Caco-2 (cell line): ENCODE results near the gene SEMA4D. TPM values are rescaled to one million over a fixed set of nuclear protein-coding genes. Genes with fewer than 3 reads are reported as not detected.

Experiments
- BruUV-seq: library from RNA; stranded (reverse); fragments of 400-500 nt; replicated peaks from 2 replicates; lab custom pipeline; 2021; lab: Mats Ljungman, UMichigan
- CTCF ChIA-PET: fragments of 300-600 bp; sonication (Branson Sonifier 250); formaldehyde crosslinking; loops from one replicate; lab custom pipeline; 2022; ENCODE audit warnings: antibody characterized with exemption; lab: Charles Lee
- POLR2A ChIA-PET: fragments of 300-600 bp; sonication (Branson Sonifier 250); formaldehyde crosslinking; loops from one replicate; lab custom pipeline; 2022; ENCODE audit warnings: antibody characterized with exemption; lab: Charles Lee
- DNase-seq, 2 experiments: peaks; one replicate each; pipeline versions ENCODE4 v3.0.0 to v3.0.0-alpha.2; 2020 to 2022
- H3K27me3 ChIP-seq: replicated peaks from 2 replicates; pipeline ENCODE4 v1.6.0; 2011; ENCODE audit warnings: low read length; ENCODE audit not compliant: control insufficient read depth, insufficient read depth
- H3K36me3 ChIP-seq: 2 replicates; pipeline ENCODE4 v1.5.1; 2011; ENCODE audit warnings: low read length; ENCODE audit not compliant: control insufficient read depth, insufficient read depth
- H3K4me1 ChIP-seq: fragments of 250-450 bp; sonication (Bioruptor Pico); 2 replicates; pipeline ENCODE4 v1.5.1; 2020; ENCODE audit warnings: mild to moderate bottlenecking
- H3K4me3 ChIP-seq: 2 replicates; pipeline ENCODE4 v1.5.1; 2011; ENCODE audit warnings: low read depth, mild to moderate bottlenecking, control low read depth, low read length
- H3K9me3 ChIP-seq: fragments of 250-450 bp; sonication (Bioruptor Pico); 2 replicates; pipeline ENCODE4 v1.5.1; 2020; ENCODE audit warnings: mild to moderate bottlenecking, moderate library complexity
- H3K27ac Mint-ChIP-seq: one replicate; pipeline ENCODE4 v1.8.0; 2022; ENCODE audit warnings: mixed read lengths; ENCODE audit not compliant: unreplicated experiment
- H3K27me3 Mint-ChIP-seq: one replicate; pipeline ENCODE4 v1.8.0; 2022; ENCODE audit warnings: mixed read lengths; ENCODE audit not compliant: insufficient read depth, unreplicated experiment
- H3K36me3 Mint-ChIP-seq: one replicate; pipeline ENCODE4 v1.8.0; 2022; ENCODE audit warnings: mild to moderate bottlenecking, mixed read lengths; ENCODE audit not compliant: insufficient read depth, unreplicated experiment
- H3K4me1 Mint-ChIP-seq: one replicate; pipeline ENCODE4 v1.8.0; 2022; ENCODE audit warnings: low read depth, mixed read lengths; ENCODE audit not compliant: unreplicated experiment
- H3K4me3 Mint-ChIP-seq: one replicate; pipeline ENCODE4 v1.8.0; 2022; ENCODE audit warnings: mild to moderate bottlenecking, moderate library complexity, mixed read lengths; ENCODE audit not compliant: unreplicated experiment
- H3K9me3 Mint-ChIP-seq: one replicate; pipeline ENCODE4 v1.8.0; 2022; ENCODE audit warnings: mixed read lengths; ENCODE audit not compliant: unreplicated experiment
- CTCF ChIP-seq, 2 experiments: fragments of 200-600 bp in 1 of 2; IDR thresholded peaks; 1 replicate in 1 of 2; 2 replicates in 1 of 2; pipeline versions ENCODE4 v1.5.1 to v1.8.0; 2011 to 2022; ENCODE audit warnings: antibody characterized with exemption in 1 of 2, control low read depth in 1 of 2, inconsistent platforms in 1 of 2, low read depth in 1 of 2, low read length in 1 of 2, mild to moderate bottlenecking in 1 of 2, moderate library complexity in 1 of 2; ENCODE audit not compliant: insufficient read depth in 1 of 2, severe bottlenecking in 1 of 2, unreplicated experiment in 1 of 2
- intact Hi-C: fragments of 100-400 bp; cut with micrococcal nuclease; formaldehyde crosslinking; loops from one replicate; pipeline ENCODE4 v1.10.0; 2022; ENCODE audit not compliant: unreplicated experiment
- total RNA-seq: library from RNA; stranded (reverse); gene quantifications from 2 replicates; pipeline ENCODE4 v1.2.3, GENCODE V29; 2022

SEMA4D gene
- total RNA-seq, 1 experiment from 2014 or later = 17.1 TPM

GRCh38 chr9:89330513-89330912, 167.4 kb downstream of the SEMA4D start:
- Histone ChIP-seq H3K9me3 (no peaks in the 10 kb centered on the region), H3K4me3 (no peak overlapping the region), H3K4me1 (no peaks in the 10 kb centered on the region), H3K27me3 (no peaks in the 10 kb centered on the region), H3K36me3 (no peaks in the 10 kb centered on the region)
- Mint-ChIP-seq H3K4me3 (no peak overlapping the region), H3K27me3 (no peaks in the 10 kb centered on the region), H3K9me3 (no peaks in the 10 kb centered on the region), H3K36me3 (peaks cover 24% of the 10 kb centered on the region), H3K4me1 (no peaks in the 10 kb centered on the region), H3K27ac (no peak overlapping the region)
- ChIA-PET CTCF (no interaction called here), POLR2A (no interaction called here)
- intact Hi-C loops = no loop called here
- no peak for DNase-seq
- no TSS peak for BruUV-seq
- no peak for TF ChIP-seq CTCF (IDR thresholded peaks at IDR 0.05; ENCODE audit: insufficient read depth in 1 of 2, low read depth in 1 of 2, low read length in 1 of 2, severe bottlenecking in 1 of 2, unreplicated experiment in 1 of 2)

- BruUV-seq = no TSS peak
- peaks cover 24% of the 10 kb centered on the region for H3K36me3 Mint-ChIP-seq
- no peak overlapping the region for H3K4me3 Mint-ChIP-seq
- H3K4me1 Mint-ChIP-seq = no peaks in the 10 kb centered on the region
- TF ChIP-seq CTCF (IDR thresholded peaks at IDR 0.05; ENCODE audit: insufficient read depth in 1 of 2, low read depth in 1 of 2, low read length in 1 of 2, severe bottlenecking in 1 of 2, unreplicated experiment in 1 of 2) = no peak
- no peaks in the 10 kb centered on the region for H3K27me3 ChIP-seq
- no peak for DNase-seq
- H3K4me1 ChIP-seq = no peaks in the 10 kb centered on the region
- H3K4me3 ChIP-seq = no peak overlapping the region
- H3K27ac Mint-ChIP-seq = no peak overlapping the region
- intact Hi-C loops = no loop called here
- ChIA-PET CTCF (no interaction called here), POLR2A (no interaction called here)
- no peaks in the 10 kb centered on the region for H3K9me3 ChIP-seq
- no peaks in the 10 kb centered on the region for H3K9me3 Mint-ChIP-seq
- H3K36me3 ChIP-seq = no peaks in the 10 kb centered on the region
- H3K27me3 Mint-ChIP-seq = no peaks in the 10 kb centered on the region
These were observed 168.0 kb downstream of the SEMA4D start for GRCh38 chr9:89329917-89330316.

GRCh38 chr9:89328064-89328463, 169.8 kb downstream of the SEMA4D start:
- ChIA-PET CTCF (no interaction called here), POLR2A (no interaction called here)
- Histone ChIP-seq H3K36me3 (no peaks in the 10 kb centered on the region), H3K27me3 (no peaks in the 10 kb centered on the region), H3K4me1 (peaks cover 6% of the 10 kb centered on the region), H3K9me3 (no peaks in the 10 kb centered on the region), H3K4me3 (no peak overlapping the region)
- intact Hi-C loops = no loop called here
- H3K9me3 Mint-ChIP-seq = no peaks in the 10 kb centered on the region
- BruUV-seq = no TSS peak
- TF ChIP-seq CTCF (IDR thresholded peaks at IDR 0.05; ENCODE audit: insufficient read depth in 1 of 2, low read depth in 1 of 2, low read length in 1 of 2, severe bottlenecking in 1 of 2, unreplicated experiment in 1 of 2) = no peak
- H3K27me3 Mint-ChIP-seq = no peaks in the 10 kb centered on the region
- H3K4me3 Mint-ChIP-seq = no peak overlapping the region
- H3K27ac Mint-ChIP-seq = no peak overlapping the region
- H3K36me3 Mint-ChIP-seq = peaks cover 16% of the 10 kb centered on the region
- H3K4me1 Mint-ChIP-seq = peaks cover 6% of the 10 kb centered on the region
- DNase-seq = no peak
